Tibial artery (tissue), 4 donors: ENCODE results near the gene CPD.

ENCODE experiments used
- DNase-seq, 2 donors: peaks; one replicate each; pipeline ENCODE4 v3.0.0-alpha.2; 2019
- H3K27ac ChIP-seq, 2 donors: fragments of 200-600 bp; sonication (generic) in 1 of 2; 1 replicate in 1 of 2; 2 replicates in 1 of 2; pipeline ENCODE4 v1.5.1; 2018 to 2019; ENCODE audit warnings: mild to moderate bottlenecking in 1 of 2
- H3K27me3 ChIP-seq, 2 donors: fragments of 200-600 bp; sonication (generic) in 1 of 2; one replicate each; pipeline versions ENCODE4 v1.5.1 to v1.6.0; 2016 to 2019
- H3K36me3 ChIP-seq, 3 donors: fragments of 200-600 bp; sonication (generic) in 2 of 3; one replicate each; pipeline ENCODE4 v1.5.1; 2016 to 2019; ENCODE audit warnings: mild to moderate bottlenecking in 2 of 3
- H3K4me1 ChIP-seq, 4 donors: fragments of 200-600 bp; sonication (generic) in 2 of 4; 1 replicate in 3 of 4; 2 replicates in 1 of 4; pipeline ENCODE4 v1.5.1; 2016 to 2019
- H3K4me3 ChIP-seq, 2 donors: fragments of 200-600 bp; sonication (generic) in 1 of 2; 1 replicate in 1 of 2; 2 replicates in 1 of 2; pipeline ENCODE4 v1.5.1; 2018 to 2019; ENCODE audit warnings: mild to moderate bottlenecking in 2 of 2
- H3K9me3 ChIP-seq, 3 donors: fragments of 200-600 bp; sonication (generic) in 1 of 3; one replicate each; pipeline ENCODE4 v1.5.1; 2016 to 2019
- intact Hi-C: fragments of 100-400 bp; cut with DNase I; formaldehyde crosslinking; loops from one replicate; pipeline ENCODE4 v1.15.0; 2023; ENCODE audit warnings: low total_unique reads
- TF ChIP-seq, protein P1 (sequence below), 2 experiments: fragments of 200-600 bp in 1 of 2; fragments of 450-650 bp in 1 of 2; IDR thresholded peaks; one replicate each; pipeline ENCODE4 v1.5.1; 2017 to 2019; ENCODE audit warnings: antibody characterized with exemption in 2 of 2, mild to moderate bottlenecking in 1 of 2, moderate library complexity in 1 of 2

The CPD gene

DNA sequence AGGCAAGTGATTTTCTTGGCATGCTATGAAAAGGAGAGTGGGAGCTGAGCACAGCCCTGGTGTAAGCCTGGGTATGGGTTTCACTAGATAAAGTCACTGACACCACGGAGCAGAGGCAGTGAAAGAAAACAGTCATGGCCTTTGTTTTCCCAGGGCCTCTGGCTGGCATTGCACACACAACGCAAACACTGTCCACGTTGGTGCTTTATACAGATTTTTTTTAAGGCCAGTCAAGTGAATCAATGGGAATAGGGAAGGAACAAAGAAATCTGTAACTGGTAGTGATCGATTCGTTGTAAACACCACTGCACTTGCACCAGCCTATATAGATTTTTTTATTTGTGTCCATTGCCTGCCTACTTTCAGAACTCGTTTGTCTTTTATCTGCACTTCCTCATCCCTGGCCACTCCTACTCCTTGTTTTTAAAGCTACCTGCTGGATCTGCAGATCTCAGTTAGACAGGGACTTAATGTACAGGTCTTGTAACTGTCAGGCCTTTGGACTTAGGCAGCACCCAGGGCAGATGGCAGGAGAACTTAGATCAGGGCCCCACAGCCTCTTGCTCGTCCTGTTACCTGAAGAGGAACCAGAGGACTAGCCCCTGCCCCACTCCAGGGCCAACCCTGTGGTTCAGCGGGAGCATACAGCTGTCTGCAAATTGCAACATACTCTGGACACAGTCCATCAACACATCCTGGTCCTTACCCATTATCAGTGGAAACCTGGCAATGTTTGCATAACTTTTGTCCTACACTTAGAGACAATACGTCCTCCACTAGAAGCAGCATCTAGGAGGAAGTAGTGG, 34.2 kb upstream of the CPD start:
- intact Hi-C loops, result no loop called here
- no peaks in the 10 kb centered on the region for H3K27me3 ChIP-seq
- H3K9me3 ChIP-seq, result no peaks in the 10 kb centered on the region
- H3K4me1 ChIP-seq, result peaks cover 0 to 27% (median 4%) of the 10 kb centered on the region in 4 donors
- no peak for DNase-seq
- no peak overlapping the region for H3K4me3 ChIP-seq
- H3K36me3 ChIP-seq, result no peaks in the 10 kb centered on the region
- no peak overlapping the region for H3K27ac ChIP-seq
- TF ChIP-seq, protein P1, sequence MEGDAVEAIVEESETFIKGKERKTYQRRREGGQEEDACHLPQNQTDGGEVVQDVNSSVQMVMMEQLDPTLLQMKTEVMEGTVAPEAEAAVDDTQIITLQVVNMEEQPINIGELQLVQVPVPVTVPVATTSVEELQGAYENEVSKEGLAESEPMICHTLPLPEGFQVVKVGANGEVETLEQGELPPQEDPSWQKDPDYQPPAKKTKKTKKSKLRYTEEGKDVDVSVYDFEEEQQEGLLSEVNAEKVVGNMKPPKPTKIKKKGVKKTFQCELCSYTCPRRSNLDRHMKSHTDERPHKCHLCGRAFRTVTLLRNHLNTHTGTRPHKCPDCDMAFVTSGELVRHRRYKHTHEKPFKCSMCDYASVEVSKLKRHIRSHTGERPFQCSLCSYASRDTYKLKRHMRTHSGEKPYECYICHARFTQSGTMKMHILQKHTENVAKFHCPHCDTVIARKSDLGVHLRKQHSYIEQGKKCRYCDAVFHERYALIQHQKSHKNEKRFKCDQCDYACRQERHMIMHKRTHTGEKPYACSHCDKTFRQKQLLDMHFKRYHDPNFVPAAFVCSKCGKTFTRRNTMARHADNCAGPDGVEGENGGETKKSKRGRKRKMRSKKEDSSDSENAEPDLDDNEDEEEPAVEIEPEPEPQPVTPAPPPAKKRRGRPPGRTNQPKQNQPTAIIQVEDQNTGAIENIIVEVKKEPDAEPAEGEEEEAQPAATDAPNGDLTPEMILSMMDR (IDR thresholded peaks at IDR 0.05), result no peak

DNA sequence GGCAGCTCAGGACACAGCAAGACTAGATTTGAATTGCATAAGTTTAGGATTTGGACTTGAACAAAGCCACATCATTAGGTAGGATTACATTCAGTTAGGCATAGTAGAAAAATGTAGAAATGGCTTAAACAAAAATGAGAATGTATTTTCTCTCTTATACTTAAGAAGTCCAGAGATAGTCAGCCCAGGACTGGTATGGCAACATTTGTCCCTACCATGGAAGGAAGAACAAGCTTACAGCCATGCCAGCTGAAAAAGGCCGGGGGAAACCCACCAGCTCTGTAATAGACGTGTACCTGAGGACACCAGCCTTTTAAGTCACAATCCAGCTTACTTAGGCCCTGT, 33.7 kb upstream of the CPD start:
- no peak overlapping the region for H3K4me3 ChIP-seq
- H3K9me3 ChIP-seq, result no peaks in the 10 kb centered on the region
- no peaks in the 10 kb centered on the region for H3K27me3 ChIP-seq
- no peaks in the 10 kb centered on the region for H3K36me3 ChIP-seq
- intact Hi-C loops, result no loop called here
- DNase-seq, result no peak
- peaks cover 0 to 25% (median 4%) of the 10 kb centered on the region in 4 donors for H3K4me1 ChIP-seq
- no peak overlapping the region for H3K27ac ChIP-seq
- TF ChIP-seq, protein P1 (IDR thresholded peaks at IDR 0.05), result no peak

DNA sequence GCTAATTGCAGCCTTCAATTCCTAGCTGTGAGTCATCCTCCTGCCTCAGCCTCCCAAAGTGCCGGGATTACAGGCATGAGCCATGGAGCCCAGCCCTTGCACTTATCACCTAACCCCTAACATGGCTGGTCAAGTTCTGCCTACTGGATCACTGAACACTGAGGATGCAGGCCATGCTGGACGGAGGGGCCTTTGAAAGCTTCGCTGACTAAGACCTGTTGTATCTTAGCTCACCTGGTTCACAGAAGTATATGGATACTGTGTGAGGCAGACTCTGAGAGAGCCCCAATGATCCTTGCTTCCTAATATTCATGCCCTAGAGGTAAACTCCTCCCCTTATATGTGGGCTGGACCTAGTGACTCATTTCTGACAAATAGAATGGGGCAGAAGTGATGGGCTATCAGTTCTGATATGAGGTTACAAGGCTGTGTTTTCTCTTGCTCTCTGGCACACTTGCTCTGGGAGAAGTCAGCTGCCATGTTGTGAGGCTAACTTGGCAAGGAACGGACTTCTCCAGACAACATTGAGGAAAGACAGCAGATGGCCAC, 33.1 kb upstream of the CPD start:
- DNase-seq, result no peak
- Histone ChIP-seq H3K36me3 (no peaks in the 10 kb centered on the region), H3K27ac (no peak overlapping the region), H3K9me3 (no peaks in the 10 kb centered on the region), H3K27me3 (no peaks in the 10 kb centered on the region), H3K4me1 (peaks cover 0 to 20% (median 1%) of the 10 kb centered on the region in 4 donors), H3K4me3 (no peak overlapping the region)
- TF ChIP-seq, protein P1 (IDR thresholded peaks at IDR 0.05), result no peak
- intact Hi-C loops, result no loop called here

DNA sequence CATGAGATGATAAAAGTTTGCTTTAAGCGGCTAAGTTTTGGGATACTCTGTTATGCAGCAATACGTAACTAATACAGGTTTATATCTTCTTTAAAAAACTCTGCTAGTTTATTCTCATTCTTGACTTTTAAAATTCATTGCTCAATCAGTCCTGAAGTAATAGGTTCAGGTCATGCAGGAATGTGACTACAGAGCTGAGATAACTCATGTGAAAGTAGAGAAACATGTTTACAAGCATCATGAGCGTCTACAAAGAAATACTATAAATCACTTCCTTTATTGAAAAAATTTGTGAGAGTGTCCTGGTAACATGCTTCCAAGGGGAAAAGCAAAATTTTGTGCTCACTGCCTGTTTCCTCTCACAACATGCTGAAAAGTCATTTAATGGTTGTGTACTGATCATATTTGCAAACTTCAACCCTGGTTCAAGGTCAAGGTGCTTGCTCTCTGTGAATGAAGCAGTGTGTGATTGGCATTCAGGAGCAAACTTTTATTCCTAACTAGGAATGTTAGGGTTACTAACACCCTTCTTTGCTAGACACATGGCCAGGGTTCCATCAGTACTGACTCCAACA, 32.4 kb upstream of the CPD start:
- no peaks in the 10 kb centered on the region for H3K9me3 ChIP-seq
- H3K4me1 ChIP-seq, result peaks cover 0 to 16% (median 0%) of the 10 kb centered on the region in 4 donors
- no peak overlapping the region for H3K4me3 ChIP-seq
- H3K36me3 ChIP-seq, result no peaks in the 10 kb centered on the region
- no peak for DNase-seq
- H3K27ac ChIP-seq, result no peak overlapping the region
- TF ChIP-seq, protein P1 (IDR thresholded peaks at IDR 0.05), result no peak
- no peaks in the 10 kb centered on the region for H3K27me3 ChIP-seq
- intact Hi-C loops, result no loop called here

DNA sequence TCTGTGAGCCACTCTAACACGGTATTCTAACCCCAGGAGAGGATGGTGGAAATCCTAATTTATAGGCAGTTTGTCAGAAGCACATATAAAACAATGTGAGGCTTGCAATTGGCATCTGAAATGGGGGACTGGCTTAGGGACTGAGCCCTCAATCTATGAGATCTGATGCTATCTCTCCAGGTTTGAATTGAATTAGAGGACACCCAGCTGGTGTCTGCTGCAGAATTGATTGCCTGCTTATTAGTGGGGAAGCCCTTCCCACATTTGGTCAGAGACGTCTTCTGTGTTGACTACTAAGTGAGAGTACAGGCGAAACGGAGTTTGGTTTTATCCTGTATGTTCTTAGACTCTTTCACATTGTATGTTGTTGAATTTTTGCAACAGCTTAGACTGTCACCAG, 31.2 kb upstream of the CPD start:
- no peak for DNase-seq
- intact Hi-C loops, result no loop called here

More for the DNA sequence above, 31.2 kb upstream of the CPD start:
- no peak overlapping the region for H3K4me3 ChIP-seq
- H3K4me1 ChIP-seq, result peaks cover 0 to 16% (median 0%) of the 10 kb centered on the region in 4 donors
- H3K9me3 ChIP-seq, result no peaks in the 10 kb centered on the region
- TF ChIP-seq, protein P1 (IDR thresholded peaks at IDR 0.05), result no peak
- H3K36me3 ChIP-seq, result no peaks in the 10 kb centered on the region
- H3K27ac ChIP-seq, result no peak overlapping the region
- no peaks in the 10 kb centered on the region for H3K27me3 ChIP-seq
